H9 (cell line): Measurements from ENCODE around the gene ALKBH1. TPM values are rescaled to one million over a fixed set of nuclear protein-coding genes. Genes with fewer than 3 reads are reported as not detected.

ENCODE experiments used
- DNase-seq: peaks from one replicate; pipeline ENCODE4 v3.0.0-alpha.2; 2017
- H2AFZ ChIP-seq: one replicate; pipeline ENCODE4 v1.6.1; 2013; ENCODE audit warnings: mild to moderate bottlenecking, low read length, control low read depth, moderate library complexity
- H2AK5ac ChIP-seq: 2 replicates; pipeline ENCODE4 v1.6.1; 2013; ENCODE audit warnings: low read length, control low read depth, mixed read lengths; ENCODE audit not compliant: insufficient read length
- H2BK120ac ChIP-seq: one replicate; pipeline ENCODE4 v1.6.1; 2013; ENCODE audit warnings: low read depth, mild to moderate bottlenecking, low read length, control low read depth, inconsistent platforms; ENCODE audit not compliant: poor library complexity, severe bottlenecking
- H2BK12ac ChIP-seq: 2 replicates; pipeline ENCODE4 v1.6.1; 2013; ENCODE audit warnings: low read length, control low read depth, mixed read lengths, low read depth; ENCODE audit not compliant: insufficient read length
- H2BK15ac ChIP-seq: 2 replicates; pipeline ENCODE4 v1.6.1; 2013; ENCODE audit warnings: low read depth, low read length, control low read depth
- H2BK20ac ChIP-seq: one replicate; pipeline ENCODE4 v1.6.1; 2013; ENCODE audit warnings: low read depth, mild to moderate bottlenecking, low read length, control low read depth, inconsistent platforms; ENCODE audit not compliant: poor library complexity, severe bottlenecking
- H2BK5ac ChIP-seq: 2 replicates; pipeline ENCODE4 v1.6.1; 2013; ENCODE audit warnings: low read length, control low read depth, mixed read lengths; ENCODE audit not compliant: insufficient read length
- H3K14ac ChIP-seq: 2 replicates; pipeline ENCODE4 v1.6.1; 2013; ENCODE audit warnings: low read length, control low read depth; ENCODE audit not compliant: insufficient read depth
- H3K18ac ChIP-seq: 2 replicates; pipeline ENCODE4 v1.6.1; 2013; ENCODE audit warnings: low read depth, mild to moderate bottlenecking, mixed read lengths, low read length, control low read depth; ENCODE audit not compliant: insufficient read length
- H3K23ac ChIP-seq: 2 replicates; pipeline ENCODE4 v1.6.1; 2013; ENCODE audit warnings: low read length, control low read depth, mixed read lengths, low read depth; ENCODE audit not compliant: insufficient read length
- H3K23me2 ChIP-seq: 2 replicates; pipeline ENCODE4 v1.6.1; 2013; ENCODE audit warnings: low read depth, mild to moderate bottlenecking, mixed read lengths, low read length, control low read depth; ENCODE audit not compliant: insufficient read length, poor library complexity, severe bottlenecking
- H3K27ac ChIP-seq: 2 replicates; pipeline ENCODE4 v1.5.1; 2013; ENCODE audit warnings: low read length, control low read depth, mixed read lengths, low read depth; ENCODE audit not compliant: insufficient read length
- H3K27me3 ChIP-seq: 2 replicates; pipeline ENCODE4 v1.6.1; 2013; ENCODE audit warnings: low read length, control low read depth, inconsistent platforms; ENCODE audit not compliant: insufficient read depth
- H3K4ac ChIP-seq: 2 replicates; pipeline ENCODE4 v1.6.1; 2013; ENCODE audit warnings: low read depth, mild to moderate bottlenecking, control low read depth, inconsistent platforms, low read length, moderate library complexity
- H3K4me1 ChIP-seq: 2 replicates; pipeline ENCODE4 v1.6.1; 2013; ENCODE audit warnings: low read length, control low read depth, inconsistent platforms; ENCODE audit not compliant: insufficient read depth
- H3K4me2 ChIP-seq: 2 replicates; pipeline ENCODE4 v1.6.1; 2013; ENCODE audit warnings: low read length, control low read depth, mixed read lengths; ENCODE audit not compliant: insufficient read length, insufficient read depth
- H3K56ac ChIP-seq: 2 replicates; pipeline ENCODE4 v1.6.1; 2013; ENCODE audit warnings: low read depth, mild to moderate bottlenecking, mixed read lengths, low read length, control low read depth; ENCODE audit not compliant: insufficient read length
- H3K79me1 ChIP-seq: 2 replicates; pipeline ENCODE4 v1.6.1; 2013; ENCODE audit warnings: low read depth, mild to moderate bottlenecking, moderate library complexity, low read length, control low read depth, inconsistent platforms; ENCODE audit not compliant: insufficient read depth, poor library complexity, severe bottlenecking
- H3K79me2 ChIP-seq: 2 replicates; pipeline ENCODE4 v1.6.1; 2013; ENCODE audit warnings: low read length, control low read depth, inconsistent platforms; ENCODE audit not compliant: insufficient read depth
- H3K9ac ChIP-seq: 2 replicates; pipeline ENCODE4 v1.6.1; 2013; ENCODE audit warnings: low read length, control low read depth, mixed read lengths; ENCODE audit not compliant: insufficient read length; ENCODE audit errors: extremely low read depth
- H3K9me3 ChIP-seq: one replicate; pipeline ENCODE4 v1.6.1; 2013; ENCODE audit warnings: low read depth, low read length, inconsistent platforms; ENCODE audit not compliant: control insufficient read depth
- H3T11ph ChIP-seq: one replicate; pipeline ENCODE4 v1.6.1; 2013; ENCODE audit warnings: mild to moderate bottlenecking, low read length, control low read depth, inconsistent platforms
- H4K20me1 ChIP-seq: one replicate; pipeline ENCODE4 v1.6.1; 2013; ENCODE audit not compliant: control insufficient read depth, insufficient read length, insufficient read depth
- H4K5ac ChIP-seq: 2 replicates; pipeline ENCODE4 v1.6.1; 2013; ENCODE audit warnings: low read depth, mild to moderate bottlenecking, mixed read lengths, low read length, control low read depth; ENCODE audit not compliant: insufficient read length
- H4K8ac ChIP-seq: replicated peaks from 2 replicates; pipeline ENCODE4 v1.6.1; 2013; ENCODE audit warnings: low read length, control low read depth, mixed read lengths, low read depth; ENCODE audit not compliant: insufficient read length
- H4K91ac ChIP-seq: 2 replicates; pipeline ENCODE4 v1.6.1; 2013; ENCODE audit warnings: low read depth, mild to moderate bottlenecking, moderate library complexity, mixed read lengths, low read length, control low read depth; ENCODE audit not compliant: insufficient read length
- H3K27ac Mint-ChIP-seq, 3 experiments: 2 replicates in 2 of 3; 3 replicates in 1 of 3; pipeline ENCODE4 v1.8.0; 2020 to 2021; ENCODE audit warnings: mixed read lengths in 3 of 3, mild to moderate bottlenecking in 1 of 3, moderate library complexity in 1 of 3
- H3K27me3 Mint-ChIP-seq: 2 replicates; pipeline ENCODE4 v1.8.0; 2021; ENCODE audit warnings: low read depth, mild to moderate bottlenecking, moderate library complexity, mixed read lengths
- H3K36me3 Mint-ChIP-seq, 3 experiments: 2 replicates in 2 of 3; 3 replicates in 1 of 3; pipeline ENCODE4 v1.8.0; 2020 to 2021; ENCODE audit warnings: low read depth in 3 of 3, mixed read lengths in 3 of 3; ENCODE audit not compliant: insufficient read depth in 1 of 3
- H3K4me1 Mint-ChIP-seq, 2 experiments: 2 replicates each; pipeline ENCODE4 v1.8.0; 2020; ENCODE audit warnings: mixed read lengths in 2 of 2
- H3K4me3 Mint-ChIP-seq, 2 experiments: 2 replicates in 1 of 2; 3 replicates in 1 of 2; pipeline ENCODE4 v1.8.0; 2020 to 2021; ENCODE audit warnings: mild to moderate bottlenecking in 2 of 2, mixed read lengths in 2 of 2, moderate library complexity in 1 of 2
- H3K9me3 Mint-ChIP-seq, 2 experiments: 2 replicates in 1 of 2; 3 replicates in 1 of 2; pipeline ENCODE4 v1.8.0; 2020; ENCODE audit warnings: mild to moderate bottlenecking in 2 of 2, mixed read lengths in 2 of 2, moderate library complexity in 1 of 2
- WGBS: extraction: QIAGEN DNeasy Blood & Tissue Kit; methylation state at CpG from one replicate; pipeline ENCODE4 v1.1.7; 2013; ENCODE audit warnings: missing lambda C conversion rate, low lambda C conversion rate, mixed read lengths; ENCODE audit not compliant: insufficient read length; ENCODE audit errors: extremely low coverage; 5-methylcytosine and 5-hydroxymethylcytosine counted together
- total RNA-seq: library from RNA; stranded (reverse); gene quantifications from 2 replicates; pipeline ENCODE4 v1.2.1, GENCODE V29; 2021
- TF ChIP-seq, protein P1 (sequence below): fragments of 200-600 bp; sonication (generic); conservative IDR thresholded peaks from 3 replicates; pipeline ENCODE4 v1.8.0; 2021; ENCODE audit warnings: antibody characterized with exemption, mild to moderate bottlenecking

Gene ALKBH1
- total RNA-seq, 1 experiment from 2014 or later: 18.7 TPM

DNA sequence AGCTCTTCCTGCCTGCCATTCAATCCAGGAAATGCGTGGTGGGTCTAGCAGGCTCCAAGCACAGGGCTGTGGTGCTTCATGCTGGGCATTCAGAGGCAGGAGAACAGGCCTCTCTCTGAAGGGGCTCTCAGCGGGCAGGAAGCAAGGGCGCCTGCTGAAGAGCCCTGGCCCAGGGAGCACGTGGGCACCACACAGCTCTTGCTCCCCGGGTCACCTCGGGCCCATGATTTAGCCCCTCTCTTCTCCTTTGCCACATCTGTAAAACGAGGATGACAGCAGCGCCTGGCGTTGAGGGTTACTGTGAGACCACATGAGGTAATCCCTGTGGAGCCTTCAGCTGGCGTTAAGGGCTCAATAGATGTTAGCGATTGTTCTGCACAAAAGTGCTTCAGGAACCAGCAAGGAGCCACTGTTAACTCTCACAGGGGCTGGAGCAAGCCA is 53.8 kb downstream of the ALKBH1 start:
- Histone ChIP-seq H3K4ac (no peak overlapping the region), H3K4me1 (no peaks in the 10 kb centered on the region), H4K20me1 (no peaks in the 10 kb centered on the region), H3K27me3 (no peaks in the 10 kb centered on the region), H3K23ac (no peak overlapping the region), H2AFZ (no peak overlapping the region), H3K9me3 (no peaks in the 10 kb centered on the region), H3K23me2 (no peaks in the 10 kb centered on the region), H4K8ac (no peak overlapping the region), H2AK5ac (no peak overlapping the region), H3K18ac (no peak overlapping the region), H2BK20ac (no peak overlapping the region), H2BK12ac (no peak overlapping the region), H3K79me1 (no peaks in the 10 kb centered on the region), H3K27ac (no peak overlapping the region), H3K4me2 (no peak overlapping the region), H2BK5ac (no peak overlapping the region), H4K91ac (no peak overlapping the region), H3K14ac (no peak overlapping the region), H4K5ac (no peak overlapping the region), H3K9ac (no peak overlapping the region), H2BK120ac (no peak overlapping the region), H3T11ph (no peak overlapping the region), H2BK15ac (no peak overlapping the region), H3K79me2 (no peaks in the 10 kb centered on the region), H3K56ac (no peak overlapping the region)
- no CpG with 5 or more reads among the region's 11 CpGs for WGBS
- Mint-ChIP-seq H3K4me3 (peak overlapping the region in 1 of 2 experiments; percentile 71; a peak in 2 of 5 replicates), H3K27me3 (peaks cover 2% of the 10 kb centered on the region), H3K9me3 (no peaks in the 10 kb centered on the region; a peak in 1 of 5 replicates), H3K27ac (peak overlapping the region in 2 of 3 experiments; percentile 21 to 66; a peak in 3 of 7 replicates), H3K4me1 (peaks cover 21 to 24% of the 10 kb centered on the region in 2 experiments), H3K36me3 (peaks cover 0 to 3% (median 0%) of the 10 kb centered on the region in 3 experiments; a peak in 1 of 7 replicates)
- TF ChIP-seq, protein P1, sequence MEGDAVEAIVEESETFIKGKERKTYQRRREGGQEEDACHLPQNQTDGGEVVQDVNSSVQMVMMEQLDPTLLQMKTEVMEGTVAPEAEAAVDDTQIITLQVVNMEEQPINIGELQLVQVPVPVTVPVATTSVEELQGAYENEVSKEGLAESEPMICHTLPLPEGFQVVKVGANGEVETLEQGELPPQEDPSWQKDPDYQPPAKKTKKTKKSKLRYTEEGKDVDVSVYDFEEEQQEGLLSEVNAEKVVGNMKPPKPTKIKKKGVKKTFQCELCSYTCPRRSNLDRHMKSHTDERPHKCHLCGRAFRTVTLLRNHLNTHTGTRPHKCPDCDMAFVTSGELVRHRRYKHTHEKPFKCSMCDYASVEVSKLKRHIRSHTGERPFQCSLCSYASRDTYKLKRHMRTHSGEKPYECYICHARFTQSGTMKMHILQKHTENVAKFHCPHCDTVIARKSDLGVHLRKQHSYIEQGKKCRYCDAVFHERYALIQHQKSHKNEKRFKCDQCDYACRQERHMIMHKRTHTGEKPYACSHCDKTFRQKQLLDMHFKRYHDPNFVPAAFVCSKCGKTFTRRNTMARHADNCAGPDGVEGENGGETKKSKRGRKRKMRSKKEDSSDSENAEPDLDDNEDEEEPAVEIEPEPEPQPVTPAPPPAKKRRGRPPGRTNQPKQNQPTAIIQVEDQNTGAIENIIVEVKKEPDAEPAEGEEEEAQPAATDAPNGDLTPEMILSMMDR: no peak
- peak; percentile 45 for DNase-seq
